OCI-LY1 (cell line): ENCODE data around the gene FNIP1.
"Not testable (repeated sequence)": the region's sequence is repeated elsewhere in the genome, so short reads cannot be mapped to it uniquely, and the experiment has no call there.

ENCODE experiments used
- H2AFZ ChIP-seq: fragments of 200-600 bp; sonication (generic), shearing (Covaris generic); 2 replicates; pipeline ENCODE4 v1.6.0; 2014; ENCODE audit warnings: antibody characterized with exemption, mild to moderate bottlenecking, low read length
- H3F3A ChIP-seq: fragments of 200-600 bp; sonication (generic), shearing (Covaris generic); 2 replicates; pipeline ENCODE4 v1.6.0; 2014; ENCODE audit warnings: mild to moderate bottlenecking, antibody characterized with exemption, low read length, moderate library complexity; ENCODE audit not compliant: insufficient read depth
- H3K27ac ChIP-seq: fragments of 200-600 bp; sonication (generic); 2 replicates; pipeline ENCODE4 v1.5.1; 2014; ENCODE audit warnings: low read length, mixed run types, mild to moderate bottlenecking, low read depth; ENCODE audit not compliant: poor library complexity, severe bottlenecking
- H3K27me3 ChIP-seq: fragments of 200-600 bp; sonication (generic); 2 replicates; pipeline ENCODE4 v1.6.0; 2014; ENCODE audit warnings: antibody characterized with exemption, mild to moderate bottlenecking, low read length, moderate library complexity; ENCODE audit not compliant: insufficient read depth
- H3K36me3 ChIP-seq: fragments of 200-600 bp; sonication (generic); 2 replicates; pipeline ENCODE4 v1.6.1; 2014; ENCODE audit warnings: mild to moderate bottlenecking, antibody characterized with exemption, low read length, moderate library complexity, mixed read lengths; ENCODE audit not compliant: insufficient read depth
- H3K4me1 ChIP-seq: fragments of 200-600 bp; sonication (generic); 2 replicates; pipeline ENCODE4 v1.5.1; 2014; ENCODE audit warnings: mild to moderate bottlenecking, low read length, moderate library complexity; ENCODE audit not compliant: insufficient read depth, severe bottlenecking
- H3K4me2 ChIP-seq: fragments of 200-600 bp; sonication (generic), shearing (Covaris generic); 2 replicates; pipeline ENCODE4 v1.6.1; 2014; ENCODE audit warnings: low read length
- H3K4me3 ChIP-seq: fragments of 200-600 bp; sonication (generic); 2 replicates; pipeline ENCODE4 v1.5.1; 2014; ENCODE audit warnings: low read length, low read depth, mild to moderate bottlenecking, mixed read lengths; ENCODE audit not compliant: poor library complexity, severe bottlenecking
- H3K79me2 ChIP-seq: fragments of 200-600 bp; shearing (Covaris generic); 2 replicates; pipeline ENCODE4 v1.6.1; 2016; ENCODE audit warnings: mixed run types, low read length, mixed read lengths; ENCODE audit not compliant: insufficient read depth
- H3K9ac ChIP-seq: fragments of 200-600 bp; sonication (generic), shearing (Covaris generic); 2 replicates; pipeline ENCODE4 v1.6.1; 2014; ENCODE audit warnings: mild to moderate bottlenecking, low read length, mixed read lengths
- H3K9me2 ChIP-seq: fragments of 200-600 bp; sonication (generic), shearing (Covaris generic); 2 replicates; pipeline ENCODE4 v1.6.1; 2014; ENCODE audit warnings: low read depth, mild to moderate bottlenecking, low read length, mixed read lengths
- H3K9me3 ChIP-seq: fragments of 200-600 bp; shearing (Covaris generic); 2 replicates; pipeline ENCODE4 v1.6.1; 2014; ENCODE audit warnings: low read length, mixed read lengths
- H4K20me1 ChIP-seq: fragments of 200-600 bp; sonication (generic), shearing (Covaris generic); 2 replicates; pipeline ENCODE4 v1.6.0; 2016; ENCODE audit warnings: mild to moderate bottlenecking, low read length; ENCODE audit not compliant: insufficient read depth
- CTCF ChIP-seq: fragments of 200-600 bp; sonication (generic), shearing (Covaris generic); IDR thresholded peaks from 2 replicates; pipeline ENCODE4 v1.5.1; 2017; ENCODE audit warnings: mild to moderate bottlenecking, antibody characterized with exemption, low read length, moderate library complexity, mixed read lengths
- EZH2 ChIP-seq: fragments of 200-600 bp; sonication (generic), shearing (Covaris generic); IDR thresholded peaks from 2 replicates; pipeline ENCODE4 v1.8.0; 2017; ENCODE audit warnings: borderline replicate concordance, mixed run types, mild to moderate bottlenecking, antibody characterized with exemption, low read length, moderate library complexity, mixed read lengths

The FNIP1 gene

GRCh38 chr5:131719564-131719963 is 77.3 kb downstream of the FNIP1 start:
- H4K20me1 ChIP-seq = no peaks in the 10 kb centered on the region
- no peak overlapping the region for H3K4me3 ChIP-seq
- peaks cover 29% of the 10 kb centered on the region for H3K36me3 ChIP-seq
- no peaks in the 10 kb centered on the region for H3F3A ChIP-seq
- H3K79me2 ChIP-seq = no peaks in the 10 kb centered on the region
- H3K9ac ChIP-seq = no peak overlapping the region
- no peaks in the 10 kb centered on the region for H3K4me1 ChIP-seq
- H3K27ac ChIP-seq = no peak overlapping the region
- no peak overlapping the region for H2AFZ ChIP-seq
- H3K4me2 ChIP-seq = no peak overlapping the region
- H3K9me2 ChIP-seq = no peaks in the 10 kb centered on the region
- H3K9me3 ChIP-seq = peaks cover 11% of the 10 kb centered on the region
- TF ChIP-seq CTCF (no peak), EZH2 (no peak)
- H3K27me3 ChIP-seq = no peaks in the 10 kb centered on the region

- no peaks in the 10 kb centered on the region for H3K4me1 ChIP-seq
- peaks cover 32% of the 10 kb centered on the region for H3K36me3 ChIP-seq
- no peak overlapping the region for H3K4me2 ChIP-seq
- no peak overlapping the region for H3K27ac ChIP-seq
- H3K9ac ChIP-seq = no peak overlapping the region
- H3K27me3 ChIP-seq = no peaks in the 10 kb centered on the region
- H3K4me3 ChIP-seq = no peak overlapping the region
- no peaks in the 10 kb centered on the region for H3F3A ChIP-seq
- TF ChIP-seq EZH2 (no peak), CTCF (no peak)
- H3K9me3 ChIP-seq = peaks cover 11% of the 10 kb centered on the region
- H4K20me1 ChIP-seq = no peaks in the 10 kb centered on the region
- H2AFZ ChIP-seq = no peak overlapping the region
- H3K79me2 ChIP-seq = no peaks in the 10 kb centered on the region
- no peaks in the 10 kb centered on the region for H3K9me2 ChIP-seq
Measured at GRCh38 chr5:131718487-131719014, 78.3 kb downstream of the FNIP1 start.

GRCh38 chr5:131717164-131717563 is 79.7 kb downstream of the FNIP1 start:
- H4K20me1 ChIP-seq, H3K4me3 ChIP-seq, H3K9ac ChIP-seq, H2AFZ ChIP-seq, H3K4me2 ChIP-seq, H3K9me2 ChIP-seq, H3K27me3 ChIP-seq, H3K4me1 ChIP-seq, H3K27ac ChIP-seq, H3F3A ChIP-seq, H3K79me2 ChIP-seq: not testable (repeated sequence)
- Histone ChIP-seq H3K9me3 (peaks cover 11% of the 10 kb centered on the region), H3K36me3 (peaks cover 32% of the 10 kb centered on the region)

- no peak overlapping the region for H2AFZ ChIP-seq
- H3K9me3 ChIP-seq = peaks cover 11% of the 10 kb centered on the region
- no peaks in the 10 kb centered on the region for H3K79me2 ChIP-seq
- no peaks in the 10 kb centered on the region for H3K4me1 ChIP-seq
- no peaks in the 10 kb centered on the region for H3F3A ChIP-seq
- TF ChIP-seq CTCF (no peak), EZH2 (no peak)
- no peak overlapping the region for H3K4me2 ChIP-seq
- no peak overlapping the region for H3K9ac ChIP-seq
- H4K20me1 ChIP-seq = no peaks in the 10 kb centered on the region
- H3K27me3 ChIP-seq = no peaks in the 10 kb centered on the region
- peaks cover 32% of the 10 kb centered on the region for H3K36me3 ChIP-seq
- H3K4me3 ChIP-seq = no peak overlapping the region
- H3K27ac ChIP-seq = no peak overlapping the region
- H3K9me2 ChIP-seq = no peaks in the 10 kb centered on the region
Measured at GRCh38 chr5:131716650-131717049, 80.2 kb downstream of the FNIP1 start.
